Smooth muscle cell (in vitro differentiated cells): ENCODE data around the gene CPNE9. TPM values are rescaled to one million over a fixed set of nuclear protein-coding genes. Genes with fewer than 3 reads are reported as not detected.

ENCODE experiments used
- DNase-seq: peaks from one replicate; lab custom pipeline; 2025; ENCODE audit not compliant: unreplicated experiment; lab: John Stamatoyannopoulos, UW
- H2AFZ ChIP-seq: fragments of 200-600 bp; sonication (generic); 2 replicates; pipeline ENCODE4 v1.6.0; 2016; ENCODE audit warnings: antibody characterized with exemption, low read depth, mild to moderate bottlenecking
- H3F3A ChIP-seq: fragments of 200-600 bp; sonication (generic); 2 replicates; pipeline ENCODE4 v1.6.0; 2017; ENCODE audit warnings: antibody characterized with exemption, low read depth
- H3K27ac ChIP-seq: fragments of 200-600 bp; sonication (generic); 2 replicates; pipeline ENCODE4 v1.5.1; 2016; ENCODE audit warnings: low read depth, mild to moderate bottlenecking
- H3K27me3 ChIP-seq: fragments of 200-600 bp; sonication (generic); 2 replicates; pipeline ENCODE4 v1.6.1; 2016; ENCODE audit warnings: low read depth, mild to moderate bottlenecking
- H3K36me3 ChIP-seq: fragments of 200-600 bp; sonication (generic); 2 replicates; pipeline ENCODE4 v1.5.1; 2016; ENCODE audit warnings: low read depth
- H3K4me1 ChIP-seq: fragments of 200-600 bp; sonication (generic); 2 replicates; pipeline ENCODE4 v1.5.1; 2016; ENCODE audit warnings: low read depth
- H3K4me2 ChIP-seq: fragments of 200-600 bp; sonication (generic); 2 replicates; pipeline ENCODE4 v1.6.0; 2016; ENCODE audit warnings: mild to moderate bottlenecking
- H3K4me3 ChIP-seq: fragments of 200-600 bp; sonication (generic); 2 replicates; pipeline ENCODE4 v1.5.1; 2016; ENCODE audit warnings: mild to moderate bottlenecking
- H3K79me2 ChIP-seq: fragments of 200-600 bp; sonication (generic); 2 replicates; pipeline ENCODE4 v1.6.0; 2016; ENCODE audit warnings: low read depth, mild to moderate bottlenecking
- H3K9ac ChIP-seq: fragments of 200-600 bp; sonication (generic); 2 replicates; pipeline ENCODE4 v1.6.0; 2016; ENCODE audit warnings: low read depth
- H3K9me3 ChIP-seq: fragments of 200-600 bp; sonication (generic); replicated peaks from 2 replicates; pipeline ENCODE4 v1.5.1; 2016; ENCODE audit warnings: low read depth
- H4K20me1 ChIP-seq: fragments of 200-600 bp; sonication (generic); 2 replicates; pipeline ENCODE4 v1.6.0; 2016; ENCODE audit warnings: low read depth
- CTCF ChIP-seq: fragments of 200-600 bp; sonication (generic); IDR thresholded peaks from 2 replicates; pipeline ENCODE4 v1.5.1; 2017; ENCODE audit warnings: borderline replicate concordance, mild to moderate bottlenecking, antibody characterized with exemption; ENCODE audit not compliant: insufficient read depth, poor library complexity, severe bottlenecking
- WGBS: methylation state at CpG from one replicate; pipeline ENCODE4 v1.1.7; 2016; ENCODE audit warnings: low lambda C conversion rate; 5-methylcytosine and 5-hydroxymethylcytosine counted together
- polyA plus RNA-seq: library from polyadenylated mRNA; unstranded; fragments of >200 nt; fragmentation: Nextera tagmentation; extraction: Ambion mirVana; gene quantifications from 2 replicates; pipeline ENCODE4 v1.2.1, GENCODE V29; 2016
- total RNA-seq: library from RNA; depleted of rRNA; stranded (reverse); fragments of >200 nt; gene quantifications from 2 replicates; pipeline ENCODE4 v1.2.3, GENCODE V29; 2014

Gene CPNE9
- total and polyA plus RNA-seq, 2 experiments from 2014 or later, result not detected

- no peaks in the 10 kb centered on the region for H3K79me2 ChIP-seq
- no peaks in the 10 kb centered on the region for H3K36me3 ChIP-seq
- no peak overlapping the region for H3K4me3 ChIP-seq
- no peaks in the 10 kb centered on the region for H3F3A ChIP-seq
- no peak for TF ChIP-seq CTCF
- H3K9me3 ChIP-seq, result no peaks in the 10 kb centered on the region
- no peak overlapping the region for H3K4me2 ChIP-seq
- H2AFZ ChIP-seq, result no peak overlapping the region
- 87% methylated on average over 4 of the region's 4 CpGs for WGBS
- no peak for DNase-seq
- H4K20me1 ChIP-seq, result no peaks in the 10 kb centered on the region
- peaks cover 4% of the 10 kb centered on the region for H3K27me3 ChIP-seq
- peaks cover 3% of the 10 kb centered on the region for H3K4me1 ChIP-seq
- H3K27ac ChIP-seq, result no peak overlapping the region
- H3K9ac ChIP-seq, result no peak overlapping the region
Observed at GRCh38 chr3:9718118-9718517, 14.5 kb downstream of the CPNE9 start.

- WGBS, result 61% methylated on average over 7 of the region's 7 CpGs
- peaks cover 4% of the 10 kb centered on the region for H3K27me3 ChIP-seq
- H3K4me2 ChIP-seq, result no peak overlapping the region
- DNase-seq, result no peak
- no peak overlapping the region for H3K9ac ChIP-seq
- no peaks in the 10 kb centered on the region for H3K9me3 ChIP-seq
- no peak for TF ChIP-seq CTCF
- H2AFZ ChIP-seq, result no peak overlapping the region
- no peaks in the 10 kb centered on the region for H3F3A ChIP-seq
- no peak overlapping the region for H3K4me3 ChIP-seq
- no peak overlapping the region for H3K27ac ChIP-seq
- H4K20me1 ChIP-seq, result no peaks in the 10 kb centered on the region
- no peaks in the 10 kb centered on the region for H3K36me3 ChIP-seq
- no peaks in the 10 kb centered on the region for H3K79me2 ChIP-seq
- H3K4me1 ChIP-seq, result no peaks in the 10 kb centered on the region
Observed at GRCh38 chr3:9721015-9721699, 17.5 kb downstream of the CPNE9 start.

- Histone ChIP-seq H3K4me3 (no peak overlapping the region), H3K27ac (no peak overlapping the region), H3K9ac (no peak overlapping the region), H3K79me2 (no peaks in the 10 kb centered on the region), H3K36me3 (no peaks in the 10 kb centered on the region), H3F3A (no peaks in the 10 kb centered on the region), H3K4me1 (no peaks in the 10 kb centered on the region), H3K9me3 (no peaks in the 10 kb centered on the region), H2AFZ (no peak overlapping the region), H3K27me3 (peaks cover 4% of the 10 kb centered on the region), H3K4me2 (no peak overlapping the region), H4K20me1 (no peaks in the 10 kb centered on the region)
- no peak for DNase-seq
- TF ChIP-seq CTCF, result no peak
- WGBS, result 91% methylated on average over 2 of the region's 2 CpGs
Observed at GRCh38 chr3:9721700-9722060, 18.0 kb downstream of the CPNE9 start.

- no peak for DNase-seq
- H3K27ac ChIP-seq, result no peak overlapping the region
- no peaks in the 10 kb centered on the region for H3F3A ChIP-seq
- no peaks in the 10 kb centered on the region for H3K9me3 ChIP-seq
- H3K9ac ChIP-seq, result no peak overlapping the region
- no peak overlapping the region for H2AFZ ChIP-seq
- no peak overlapping the region for H3K4me3 ChIP-seq
- WGBS, result 84% methylated on average over 4 of the region's 4 CpGs
- no peak overlapping the region for H3K4me2 ChIP-seq
- H3K36me3 ChIP-seq, result no peaks in the 10 kb centered on the region
- H3K79me2 ChIP-seq, result no peaks in the 10 kb centered on the region
- H3K4me1 ChIP-seq, result peaks cover 7% of the 10 kb centered on the region
- H4K20me1 ChIP-seq, result no peaks in the 10 kb centered on the region
- TF ChIP-seq CTCF, result no peak
- H3K27me3 ChIP-seq, result peaks cover 3% of the 10 kb centered on the region
Observed at GRCh38 chr3:9725775-9726515, 22.3 kb downstream of the CPNE9 start.
